Adrenal gland (tissue), 5 donors: ENCODE data around the gene PDK1.

Experiments
- CTCF ChIP-seq, 6 experiments: fragments of 450-650 bp in 4 of 6; fragments of 200-600 bp in 2 of 6; sonication (generic) in 1 of 6; IDR thresholded peaks; 1 replicate in 5 of 6; 2 replicates in 1 of 6; pipeline versions ENCODE4 v1.5.1 to v1.8.0; 2016 to 2021; ENCODE audit warnings: antibody characterized with exemption in 6 of 6, mild to moderate bottlenecking in 2 of 6, moderate library complexity in 1 of 6
- POLR2A ChIP-seq, 2 donors: fragments of 450-650 bp; IDR thresholded peaks; one replicate each; pipeline ENCODE4 v1.6.1; 2017; ENCODE audit warnings: antibody characterized with exemption in 2 of 2, mild to moderate bottlenecking in 2 of 2, moderate library complexity in 1 of 2
- donor health status: DM: no; HTN: no; CAD: no.

GRCh38 chr2:172571245-172571644, 15.4 kb downstream of the PDK1 start:
- no peak for TF ChIP-seq CTCF (IDR thresholded peaks at IDR 0.05)
- TF ChIP-seq POLR2A (IDR thresholded peaks at IDR 0.05) = no peak
